AG04449 (cell line): ENCODE data around the gene PLD5.

Experiments
- CTCF ChIA-PET: fragments of 350-600 bp; formaldehyde crosslinking; extraction: SDS; loops from one replicate; lab custom pipeline; 2021; ENCODE audit warnings: antibody characterized with exemption; lab: Yijun Ruan, JAX
- POLR2A ChIA-PET: fragments of 400-600, 350-600 bp; formaldehyde crosslinking; extraction: SDS; loops from one replicate; lab custom pipeline; 2020; ENCODE audit warnings: antibody characterized with exemption, inconsistent platforms; lab: Yijun Ruan, JAX
- DNase-seq: peaks from one replicate; pipeline ENCODE4 v3.0.0-alpha.2; 2010; ENCODE audit warnings: low read depth, low spot score
- H3K4me3 ChIP-seq: 2 replicates; pipeline ENCODE4 v1.5.1; 2011; ENCODE audit warnings: low read depth, mild to moderate bottlenecking, control low read depth, low read length
- CTCF ChIP-seq: IDR thresholded peaks from one replicate; pipeline ENCODE4 v1.5.1; 2011; ENCODE audit warnings: mild to moderate bottlenecking, moderate library complexity, low read length, control low read depth, inconsistent platforms; ENCODE audit not compliant: insufficient read depth; ENCODE audit errors: missing control alignments

The PLD5 gene

GRCh38 chr1:242454262-242455051 is 70.0 kb downstream of the PLD5 start:
- no peak overlapping the region for H3K4me3 ChIP-seq
- POLR2A ChIA-PET: no interaction called here
- TF ChIP-seq CTCF: peak; percentile 51
- CTCF ChIA-PET: interaction anchor here (0.7 to 3.7 kb wide), 14 partner anchors 9 to 1819 kb away, joined by 3 to 26 read pairs (median 5); no protein-coding TSS in a partner anchor
- DNase-seq: no peak

- no peak for DNase-seq
- TF ChIP-seq CTCF: no peak
- POLR2A ChIA-PET: no interaction called here
- H3K4me3 ChIP-seq: no peak overlapping the region
- CTCF ChIA-PET: interaction anchor here (1.2 to 3.7 kb wide), 2 partner anchors 22 to 876 kb away, joined by 3 to 20 read pairs; no protein-coding TSS in a partner anchor
Measured at GRCh38 chr1:242452573-242452972, 71.9 kb downstream of the PLD5 start.

GRCh38 chr1:242449661-242450060 is 74.8 kb downstream of the PLD5 start:
- DNase-seq: no peak
- TF ChIP-seq CTCF: no peak
- H3K4me3 ChIP-seq: no peak overlapping the region
- ChIA-PET CTCF (no interaction called here), POLR2A (no interaction called here)

GRCh38 chr1:242448910-242449645 is 75.4 kb downstream of the PLD5 start:
- CTCF ChIA-PET: no interaction called here
- no peak for DNase-seq
- POLR2A ChIA-PET: no interaction called here
- TF ChIP-seq CTCF: no peak
- no peak overlapping the region for H3K4me3 ChIP-seq

GRCh38 chr1:242447689-242448088 is 76.8 kb downstream of the PLD5 start:
- no peak overlapping the region for H3K4me3 ChIP-seq
- no peak for TF ChIP-seq CTCF
- ChIA-PET CTCF (no interaction called here), POLR2A (no interaction called here)
- DNase-seq: no peak

- ChIA-PET POLR2A (no interaction called here), CTCF (no interaction called here)
- no peak overlapping the region for H3K4me3 ChIP-seq
- no peak for TF ChIP-seq CTCF
- no peak for DNase-seq
Measured at GRCh38 chr1:242440757-242441156, 83.7 kb downstream of the PLD5 start.
